ENCODE results near the gene SMAD6. TPM values are rescaled to one million over a fixed set of nuclear protein-coding genes. Genes with fewer than 3 reads are reported as not detected.

The SMAD6 gene
- total RNA-seq, 4 donors from 2014 or later = 9.4 to 18.9 (median 14.3) TPM

DNA sequence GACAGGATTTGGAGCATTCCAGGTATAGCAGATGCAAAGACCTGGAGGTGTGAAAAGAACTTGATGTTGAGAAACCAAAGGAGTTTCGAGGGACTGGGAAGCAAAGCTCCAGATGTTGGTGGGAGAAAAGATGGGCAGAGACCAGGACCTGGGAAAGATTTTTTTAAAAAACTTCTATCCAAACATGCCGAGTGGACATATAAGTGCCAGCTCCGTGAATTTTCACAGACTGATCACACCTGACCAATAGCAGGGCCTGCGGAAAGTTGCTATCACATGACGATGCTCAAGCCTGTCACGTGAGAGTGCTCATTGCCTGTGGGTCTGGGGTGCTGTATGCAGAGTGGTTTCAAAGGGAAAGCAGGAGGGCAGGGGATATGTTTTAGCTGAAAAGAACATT lies 19.9 kb downstream of the SMAD6 start:
- peaks cover 17 to 76% (median 33%) of the 10 kb centered on the region in 4 donors for H3K4me1 ChIP-seq
- 85% methylated on average over 6 of the region's 6 CpGs for WGBS
- peaks cover 0 to 22% (median 11%) of the 10 kb centered on the region in 4 donors for H3K36me3 ChIP-seq
- no peak overlapping the region for H3K27ac ChIP-seq (replicated peaks in 1 of 4)
- H3K9me3 ChIP-seq = no peaks in the 10 kb centered on the region
- intact Hi-C loops (cut with DNase I) = no loop called here
- H3K4me3 ChIP-seq = no peak overlapping the region
- TF ChIP-seq POLR2A (IDR thresholded peaks at IDR 0.05; ENCODE audit: low read depth) (no peak), EP300 (IDR thresholded peaks at IDR 0.05) (no peak), POLR2AphosphoS5 (IDR thresholded peaks at IDR 0.05) (no peak)
- TF ChIP-seq, protein P1, sequence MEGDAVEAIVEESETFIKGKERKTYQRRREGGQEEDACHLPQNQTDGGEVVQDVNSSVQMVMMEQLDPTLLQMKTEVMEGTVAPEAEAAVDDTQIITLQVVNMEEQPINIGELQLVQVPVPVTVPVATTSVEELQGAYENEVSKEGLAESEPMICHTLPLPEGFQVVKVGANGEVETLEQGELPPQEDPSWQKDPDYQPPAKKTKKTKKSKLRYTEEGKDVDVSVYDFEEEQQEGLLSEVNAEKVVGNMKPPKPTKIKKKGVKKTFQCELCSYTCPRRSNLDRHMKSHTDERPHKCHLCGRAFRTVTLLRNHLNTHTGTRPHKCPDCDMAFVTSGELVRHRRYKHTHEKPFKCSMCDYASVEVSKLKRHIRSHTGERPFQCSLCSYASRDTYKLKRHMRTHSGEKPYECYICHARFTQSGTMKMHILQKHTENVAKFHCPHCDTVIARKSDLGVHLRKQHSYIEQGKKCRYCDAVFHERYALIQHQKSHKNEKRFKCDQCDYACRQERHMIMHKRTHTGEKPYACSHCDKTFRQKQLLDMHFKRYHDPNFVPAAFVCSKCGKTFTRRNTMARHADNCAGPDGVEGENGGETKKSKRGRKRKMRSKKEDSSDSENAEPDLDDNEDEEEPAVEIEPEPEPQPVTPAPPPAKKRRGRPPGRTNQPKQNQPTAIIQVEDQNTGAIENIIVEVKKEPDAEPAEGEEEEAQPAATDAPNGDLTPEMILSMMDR (IDR thresholded peaks at IDR 0.05) = no peak
- no peak for DNase-seq (ENCODE audit: extremely low spot score)
- H3K27me3 ChIP-seq = no peaks in the 10 kb centered on the region

DNA sequence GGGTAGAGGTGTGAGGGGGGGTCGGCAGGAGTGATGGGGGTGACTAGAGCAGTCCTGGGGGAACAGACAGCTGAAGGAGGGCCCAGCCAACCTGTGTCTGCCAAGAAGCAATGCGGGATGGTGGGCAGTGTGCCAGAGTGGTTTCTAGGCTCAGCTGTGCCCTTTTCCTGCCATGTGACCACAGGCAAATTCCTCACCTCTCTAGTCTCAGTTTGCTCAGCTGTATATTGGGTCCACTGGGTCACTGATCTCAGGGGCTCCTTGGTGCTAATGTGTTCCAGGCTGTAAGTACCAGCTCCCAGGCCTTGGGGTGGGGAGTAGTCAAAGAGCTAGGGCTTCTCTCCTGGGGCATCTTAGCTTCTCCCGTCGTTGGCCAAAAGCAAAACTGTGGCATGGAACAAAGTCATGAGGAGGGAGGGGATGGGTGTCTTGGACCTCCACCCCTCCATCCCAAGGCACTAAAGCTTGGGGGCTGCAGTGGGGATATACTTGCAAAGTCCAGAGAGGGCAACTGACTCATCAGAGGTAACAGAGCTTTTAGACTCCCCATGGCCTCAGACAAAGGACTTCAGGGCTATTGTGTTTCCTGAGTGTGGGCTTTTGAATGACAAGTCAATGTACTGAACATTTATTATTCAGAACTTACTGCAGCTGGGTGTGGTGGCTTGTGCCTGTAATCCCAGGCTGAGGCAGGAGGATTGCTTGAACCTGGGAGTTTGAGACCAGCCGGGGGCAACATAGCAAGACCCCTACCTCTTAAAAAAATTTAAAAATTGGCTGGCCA lies 20.9 kb downstream of the SMAD6 start:
- Histone ChIP-seq H3K4me3 (no peak overlapping the region), H3K9me3 (no peaks in the 10 kb centered on the region), H3K36me3 (peaks cover 0 to 14% (median 5%) of the 10 kb centered on the region in 4 donors), H3K4me1 (peaks cover 17 to 70% (median 33%) of the 10 kb centered on the region in 4 donors), H3K27me3 (no peaks in the 10 kb centered on the region), H3K27ac (replicated peaks in 1 of 4) (no peak overlapping the region)
- WGBS = 83% methylated on average over 5 of the region's 5 CpGs
- TF ChIP-seq EP300 (IDR thresholded peaks at IDR 0.05) = no peak
- no peak for TF ChIP-seq POLR2AphosphoS5 (IDR thresholded peaks at IDR 0.05)
- TF ChIP-seq, protein P1 (IDR thresholded peaks at IDR 0.05) = no peak
- TF ChIP-seq POLR2A (IDR thresholded peaks at IDR 0.05; ENCODE audit: low read depth) = no peak
- intact Hi-C loops (cut with DNase I) = no loop called here
- no peak for DNase-seq (ENCODE audit: extremely low spot score)

DNA sequence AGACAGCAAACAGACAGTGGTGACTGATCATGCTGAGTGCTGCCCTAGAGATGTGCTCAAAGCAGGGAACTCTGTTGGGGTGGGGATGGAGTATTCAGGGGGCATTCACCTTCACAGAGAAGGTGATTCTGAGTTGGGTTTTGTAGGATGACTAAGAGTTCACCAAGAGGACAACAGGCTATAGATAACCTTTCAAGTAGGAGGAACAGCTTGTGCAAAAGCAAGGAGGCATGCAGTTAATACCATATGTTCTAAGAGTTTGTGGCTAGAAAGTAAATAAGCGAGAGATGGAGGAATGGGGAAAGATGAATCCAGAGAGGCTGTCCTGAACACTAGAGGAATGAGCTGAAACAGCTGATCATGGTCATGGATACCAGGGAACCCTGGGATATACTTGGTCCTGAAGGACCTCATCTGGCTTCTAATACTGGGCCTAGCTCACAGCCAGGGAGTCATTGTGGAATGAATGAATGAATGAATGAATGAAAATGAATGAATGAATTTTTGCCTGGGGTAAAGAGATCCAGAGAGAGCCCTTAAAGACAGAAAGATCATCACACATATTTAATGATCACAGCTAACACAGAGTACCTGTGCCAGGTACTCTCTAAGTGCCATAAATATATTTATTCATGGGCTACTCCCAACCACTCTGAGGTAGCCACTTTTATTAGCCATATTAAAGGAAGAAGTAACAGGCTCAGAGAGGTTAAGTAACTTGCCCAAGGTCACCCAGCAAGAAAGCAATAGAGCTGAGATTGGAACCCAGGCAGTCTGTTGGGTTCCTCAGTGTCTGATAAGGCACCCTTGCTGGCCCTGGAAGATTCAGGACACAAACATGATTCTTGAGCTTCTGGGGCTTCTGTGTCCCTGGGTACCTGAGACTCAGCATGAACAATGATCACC lies 22.0 kb downstream of the SMAD6 start:
- peak overlapping the region in 3 of 4 donors; percentile 6 to 56 (median 50) for H3K27ac ChIP-seq (replicated peaks in 1 of 4)
- peaks cover 21 to 77% (median 39%) of the 10 kb centered on the region in 4 donors for H3K4me1 ChIP-seq
- no peaks in the 10 kb centered on the region for H3K27me3 ChIP-seq
- no peak overlapping the region for H3K4me3 ChIP-seq
- no peaks in the 10 kb centered on the region for H3K9me3 ChIP-seq
- peaks cover 0 to 9% (median 0%) of the 10 kb centered on the region in 4 donors for H3K36me3 ChIP-seq
- TF ChIP-seq EP300 (IDR thresholded peaks at IDR 0.05) (no peak), POLR2A (IDR thresholded peaks at IDR 0.05; ENCODE audit: low read depth) (no peak), POLR2AphosphoS5 (IDR thresholded peaks at IDR 0.05) (no peak)
- TF ChIP-seq, protein P1 (IDR thresholded peaks at IDR 0.05) = no peak
- intact Hi-C loops (cut with DNase I) = no loop called here
- 75% methylated on average over 1 of the region's 1 CpG for WGBS
- DNase-seq (ENCODE audit: extremely low spot score) = no peak

DNA sequence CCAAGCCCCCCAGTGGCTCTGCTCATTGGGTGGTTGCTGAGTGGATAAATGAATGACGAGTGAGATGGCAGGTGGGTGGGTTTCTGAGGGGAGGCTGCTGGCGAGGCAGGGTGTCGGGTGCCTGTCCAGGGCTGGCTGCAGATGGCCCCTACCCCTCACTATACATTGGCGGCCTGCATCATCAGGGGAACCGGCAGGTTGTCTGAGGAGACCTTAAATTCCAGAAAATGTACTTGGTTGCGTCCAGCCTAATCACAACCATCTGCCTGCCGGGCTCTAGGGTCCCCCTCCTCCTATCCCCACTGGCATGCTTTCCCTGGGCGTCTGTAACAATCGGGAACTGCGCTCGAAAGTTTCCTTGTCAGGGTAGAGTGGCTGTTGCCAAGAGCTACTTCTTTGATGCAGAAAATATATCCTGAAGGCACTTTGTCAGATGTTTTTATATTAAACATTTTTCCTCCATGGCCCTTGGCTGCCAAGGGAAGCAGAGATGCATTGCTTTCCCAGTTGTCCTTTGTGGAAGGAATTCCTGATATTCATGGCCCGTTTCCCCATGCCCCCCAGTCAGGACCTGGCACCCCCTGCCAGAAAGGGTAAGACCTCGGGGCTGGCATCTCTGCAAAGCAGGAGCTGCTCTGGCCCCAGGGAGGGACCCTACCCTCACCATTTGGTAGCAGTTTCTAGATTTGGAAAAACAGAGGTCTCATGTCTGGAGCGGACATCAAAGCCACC lies 22.9 kb downstream of the SMAD6 start:
- no peaks in the 10 kb centered on the region for H3K27me3 ChIP-seq
- no peak overlapping the region for H3K4me3 ChIP-seq
- peaks cover 0 to 7% (median 0%) of the 10 kb centered on the region in 4 donors for H3K36me3 ChIP-seq
- H3K4me1 ChIP-seq = peaks cover 22 to 80% (median 43%) of the 10 kb centered on the region in 4 donors
- WGBS = 35% methylated on average over 10 of the region's 14 CpGs
- DNase-seq (ENCODE audit: extremely low spot score) = no peak
- peak overlapping the region; percentile 3 to 56 (median 28) for H3K27ac ChIP-seq (replicated peaks in 1 of 4)
- intact Hi-C loops (cut with DNase I) = no loop called here
- no peaks in the 10 kb centered on the region for H3K9me3 ChIP-seq
- TF ChIP-seq EP300 (IDR thresholded peaks at IDR 0.05) = no peak
- TF ChIP-seq POLR2AphosphoS5 (IDR thresholded peaks at IDR 0.05) = no peak
- TF ChIP-seq, protein P1 (IDR thresholded peaks at IDR 0.05) = no peak
- no peak for TF ChIP-seq POLR2A (IDR thresholded peaks at IDR 0.05; ENCODE audit: low read depth)
